Measurements from ENCODE around the gene KCNK4. TPM values are rescaled to one million over a fixed set of nuclear protein-coding genes. Genes with fewer than 3 reads are reported as not detected.

Gene KCNK4
- total RNA-seq, 2 donors from 2014 or later, result not detected

DNA sequence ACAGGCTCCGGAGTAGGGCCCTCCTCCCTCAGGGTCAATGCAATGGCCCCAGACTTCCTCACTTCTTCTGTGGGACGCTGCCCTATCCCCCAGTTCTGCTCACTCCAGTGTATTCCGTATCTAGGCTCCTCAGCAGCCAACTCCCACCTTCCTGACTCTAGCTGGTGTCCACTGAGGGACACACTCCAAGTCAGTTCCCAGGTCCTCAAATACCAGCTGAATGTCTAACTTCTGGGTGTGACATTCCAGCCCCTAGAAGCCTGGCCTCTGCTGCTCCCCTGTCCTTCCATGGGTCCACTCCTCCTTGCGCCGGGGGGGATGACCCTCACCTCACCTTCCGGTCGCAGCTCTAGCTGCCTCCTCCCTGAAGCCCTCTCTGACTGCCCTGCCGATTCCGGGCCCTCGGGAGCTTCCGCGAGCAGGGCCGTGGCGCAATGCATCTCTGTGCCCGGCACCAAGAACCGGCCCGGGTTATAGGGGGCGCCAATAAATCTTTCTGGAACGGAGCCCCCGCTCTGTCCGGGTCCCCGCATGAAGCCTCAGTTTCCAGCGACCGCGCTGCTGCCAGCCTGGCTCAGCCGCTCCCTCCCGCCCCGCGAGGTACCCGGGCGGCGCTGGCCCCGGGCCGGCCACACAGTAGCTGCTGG lies 22.1 kb upstream of the KCNK4 start:
- Histone ChIP-seq H3K36me3 (peaks cover 11% of the 10 kb centered on the region), H3K4me3 (peak overlapping the region; percentile 59 to 72), H3K27ac (peak overlapping the region; percentile 93 to 98), H3K4me1 (peaks cover 0 to 45% of the 10 kb centered on the region in 2 donors), H3K27me3 (no peaks in the 10 kb centered on the region), H3K9me3 (no peaks in the 10 kb centered on the region)
- TF ChIP-seq, protein P1, sequence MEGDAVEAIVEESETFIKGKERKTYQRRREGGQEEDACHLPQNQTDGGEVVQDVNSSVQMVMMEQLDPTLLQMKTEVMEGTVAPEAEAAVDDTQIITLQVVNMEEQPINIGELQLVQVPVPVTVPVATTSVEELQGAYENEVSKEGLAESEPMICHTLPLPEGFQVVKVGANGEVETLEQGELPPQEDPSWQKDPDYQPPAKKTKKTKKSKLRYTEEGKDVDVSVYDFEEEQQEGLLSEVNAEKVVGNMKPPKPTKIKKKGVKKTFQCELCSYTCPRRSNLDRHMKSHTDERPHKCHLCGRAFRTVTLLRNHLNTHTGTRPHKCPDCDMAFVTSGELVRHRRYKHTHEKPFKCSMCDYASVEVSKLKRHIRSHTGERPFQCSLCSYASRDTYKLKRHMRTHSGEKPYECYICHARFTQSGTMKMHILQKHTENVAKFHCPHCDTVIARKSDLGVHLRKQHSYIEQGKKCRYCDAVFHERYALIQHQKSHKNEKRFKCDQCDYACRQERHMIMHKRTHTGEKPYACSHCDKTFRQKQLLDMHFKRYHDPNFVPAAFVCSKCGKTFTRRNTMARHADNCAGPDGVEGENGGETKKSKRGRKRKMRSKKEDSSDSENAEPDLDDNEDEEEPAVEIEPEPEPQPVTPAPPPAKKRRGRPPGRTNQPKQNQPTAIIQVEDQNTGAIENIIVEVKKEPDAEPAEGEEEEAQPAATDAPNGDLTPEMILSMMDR (IDR thresholded peaks at IDR 0.05), result no peak
- peak; percentile 80 for DNase-seq (ENCODE audit: low spot score)

DNA sequence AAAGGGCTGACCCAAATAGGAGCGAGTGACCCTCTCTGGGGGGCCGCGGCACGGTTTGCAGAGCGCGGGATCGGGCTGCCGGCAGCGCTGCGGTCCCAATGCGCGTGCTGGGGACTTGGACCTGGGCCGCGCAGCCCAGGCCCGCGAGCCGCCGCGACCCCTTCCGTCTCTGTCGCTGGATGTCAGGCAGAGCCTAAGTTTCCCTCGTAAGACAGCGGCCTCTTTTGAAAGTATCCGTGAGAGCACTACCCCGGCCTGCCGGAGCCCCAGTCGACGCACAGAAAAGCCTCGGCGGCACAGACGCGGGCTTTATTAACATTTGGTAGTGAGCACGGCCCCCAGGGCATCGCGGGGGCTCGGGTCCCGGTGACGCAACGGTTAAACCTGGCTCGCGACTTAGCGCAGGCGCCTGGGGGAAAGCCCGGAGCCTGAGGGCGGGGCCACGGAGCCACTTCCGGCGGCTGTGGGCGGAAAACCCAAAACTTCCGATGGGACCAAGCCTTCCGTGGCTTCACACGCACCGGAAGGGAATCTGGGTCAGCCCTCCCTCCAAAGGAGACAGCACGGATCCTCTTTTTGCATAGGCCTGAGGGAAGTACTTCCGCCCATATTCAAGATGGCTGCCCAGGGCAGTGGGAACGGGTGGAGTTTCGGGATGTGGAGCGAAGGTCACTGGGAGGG lies 21.4 kb upstream of the KCNK4 start:
- TF ChIP-seq, protein P1 (IDR thresholded peaks at IDR 0.05), result peak in 1 of 2 donors; percentile 55
- no peaks in the 10 kb centered on the region for H3K9me3 ChIP-seq

DNA sequence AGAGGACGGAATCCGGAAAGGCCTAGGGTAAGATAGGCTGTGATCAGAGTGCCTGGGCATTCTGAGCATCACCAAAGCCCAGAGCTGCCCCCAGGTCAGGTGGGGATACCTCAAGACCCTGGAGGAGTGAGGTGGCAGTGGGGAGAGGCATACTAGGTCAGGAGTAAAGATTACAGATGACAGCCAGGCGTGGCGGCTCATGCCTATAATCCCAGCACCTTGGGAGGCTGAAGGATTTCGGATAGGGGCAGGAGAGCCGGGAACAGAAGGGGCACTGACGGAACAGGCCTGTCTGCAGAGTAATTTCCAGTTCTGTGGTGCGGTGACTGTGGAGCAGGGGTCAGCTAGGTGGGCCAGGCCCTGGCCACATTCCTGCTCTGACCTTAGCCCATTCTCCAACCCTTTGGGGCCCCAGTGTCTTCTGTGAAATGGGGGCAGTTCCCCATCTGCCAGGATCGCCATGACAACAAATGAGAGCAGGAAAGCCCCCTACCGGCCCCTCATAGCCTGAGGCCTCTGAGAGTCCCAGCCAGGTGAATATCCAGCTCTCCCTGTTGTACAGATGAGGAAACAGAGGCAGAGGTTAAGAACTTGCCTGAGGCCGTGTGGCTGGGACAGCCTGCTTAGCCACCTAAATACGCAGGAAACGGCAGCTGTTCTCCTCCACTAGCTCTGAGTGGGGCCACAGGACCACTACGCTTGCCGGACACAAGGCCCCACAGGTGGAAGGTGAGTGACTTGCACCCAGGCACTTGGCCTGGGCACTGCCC lies 15.9 kb upstream of the KCNK4 start:
- Histone ChIP-seq H3K4me3 (no peak overlapping the region), H3K27ac (no peak overlapping the region), H3K4me1 (peaks cover 0 to 18% of the 10 kb centered on the region in 2 donors), H3K27me3 (no peaks in the 10 kb centered on the region), H3K9me3 (no peaks in the 10 kb centered on the region), H3K36me3 (peaks cover 23% of the 10 kb centered on the region)
- TF ChIP-seq, protein P1 (IDR thresholded peaks at IDR 0.05), result no peak
- DNase-seq (ENCODE audit: low spot score), result no peak

More for the DNA sequence above, 21.4 kb upstream of the KCNK4 start:
- peak; percentile 99 for DNase-seq (ENCODE audit: low spot score)
- peaks cover 0 to 45% of the 10 kb centered on the region in 2 donors for H3K4me1 ChIP-seq
- peak overlapping the region; percentile 62 to 72 for H3K4me3 ChIP-seq
- no peaks in the 10 kb centered on the region for H3K27me3 ChIP-seq
- H3K27ac ChIP-seq, result peak overlapping the region; percentile 93 to 98
- peaks cover 9% of the 10 kb centered on the region for H3K36me3 ChIP-seq

DNA sequence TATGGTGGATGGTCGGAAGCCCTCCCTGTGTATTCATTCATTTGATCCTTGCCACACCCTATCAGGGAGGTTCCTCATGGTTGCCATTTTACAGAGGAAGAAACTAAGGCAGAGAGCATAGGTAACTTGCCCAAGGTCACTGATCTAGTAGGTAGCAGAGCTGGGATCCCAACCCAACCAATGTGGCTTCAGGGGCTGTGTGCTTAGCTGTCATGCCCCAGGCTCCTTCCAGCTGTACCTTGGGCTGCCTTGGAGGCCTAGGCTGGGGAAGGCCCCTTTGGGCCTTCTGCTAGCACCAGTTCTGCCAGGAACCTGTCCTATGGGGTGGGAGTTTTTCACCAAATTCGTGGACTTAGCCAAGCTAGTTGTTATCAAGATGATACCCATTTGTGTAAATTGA lies 15.3 kb upstream of the KCNK4 start:
- H3K9me3 ChIP-seq, result no peaks in the 10 kb centered on the region
- TF ChIP-seq, protein P1 (IDR thresholded peaks at IDR 0.05), result no peak
- H3K27ac ChIP-seq, result no peak overlapping the region
- no peak for DNase-seq (ENCODE audit: low spot score)
- no peaks in the 10 kb centered on the region for H3K27me3 ChIP-seq
- peaks cover 23% of the 10 kb centered on the region for H3K36me3 ChIP-seq
- H3K4me1 ChIP-seq, result peaks cover 0 to 22% of the 10 kb centered on the region in 2 donors
- no peak overlapping the region for H3K4me3 ChIP-seq

DNA sequence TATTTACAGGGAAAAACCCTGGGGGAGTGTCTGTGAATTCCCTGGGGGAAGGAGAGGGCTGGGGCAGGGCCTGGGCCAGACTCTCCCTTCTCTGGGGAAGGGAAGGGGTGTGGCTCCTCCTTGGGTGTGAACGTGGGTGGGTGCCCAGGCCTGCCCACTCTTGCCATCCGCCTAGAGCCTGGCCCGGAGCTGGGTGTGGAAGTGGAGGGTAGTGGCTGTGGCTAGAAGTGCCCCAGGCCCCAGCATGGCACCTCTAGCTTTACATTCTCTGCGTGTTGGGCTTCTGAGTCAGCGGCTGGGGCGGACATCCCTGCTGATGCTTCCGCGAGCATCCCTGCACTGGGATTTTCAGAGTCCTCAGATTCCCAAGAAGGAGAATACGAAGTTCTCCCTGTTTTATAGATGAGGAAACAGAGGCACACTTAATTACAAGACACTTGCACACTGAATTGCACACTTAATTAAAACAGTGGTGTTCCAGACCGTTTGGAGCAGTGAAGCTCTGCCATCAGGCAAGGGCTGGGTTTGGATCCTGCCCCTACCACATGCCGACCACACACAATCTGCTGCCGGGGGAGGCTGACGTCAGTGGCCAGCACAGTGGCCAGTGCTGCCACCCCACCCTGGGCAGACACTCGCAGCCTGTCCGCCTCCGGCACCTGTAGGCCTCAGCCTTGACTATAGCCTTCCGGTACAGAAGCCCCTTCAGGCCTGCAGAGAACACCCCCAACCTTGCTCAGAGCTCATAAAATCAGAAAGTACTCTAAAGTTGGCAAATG lies 14.3 kb upstream of the KCNK4 start:
- peaks cover 26% of the 10 kb centered on the region for H3K36me3 ChIP-seq
- TF ChIP-seq, protein P1 (IDR thresholded peaks at IDR 0.05), result no peak

More for the DNA sequence above, 14.3 kb upstream of the KCNK4 start:
- Histone ChIP-seq H3K4me1 (peaks cover 0 to 26% of the 10 kb centered on the region in 2 donors), H3K27ac (no peak overlapping the region), H3K9me3 (no peaks in the 10 kb centered on the region), H3K4me3 (no peak overlapping the region), H3K27me3 (no peaks in the 10 kb centered on the region)
- DNase-seq (ENCODE audit: low spot score), result no peak
